Measurements from ENCODE around the gene BMP6. TPM values are rescaled to one million over a fixed set of nuclear protein-coding genes. Genes with fewer than 3 reads are reported as not detected.

BMP6 gene
- total RNA-seq, 1 experiment from 2014 or later = not detected

GRCh38 chr6:7866526-7866925, 140.6 kb downstream of the BMP6 start:
- no peak overlapping the region for H3K4me3 ChIP-seq (ENCODE audit: low read length)
- no peaks in the 10 kb centered on the region for H3K9me3 ChIP-seq (ENCODE audit: low read length)
- H3K27me3 ChIP-seq (ENCODE audit: low read length) = no peaks in the 10 kb centered on the region
- H3K9me2 ChIP-seq (replicated peaks; ENCODE audit: insufficient read depth, low read length) = no peaks in the 10 kb centered on the region
- H3K9ac ChIP-seq (ENCODE audit: low read length) = no peak overlapping the region
- no peak overlapping the region for H2AFZ ChIP-seq (ENCODE audit: low read length)
- DNase-seq = no peak
- H3K79me2 ChIP-seq (ENCODE audit: low read length) = no peaks in the 10 kb centered on the region
- H4K20me1 ChIP-seq (ENCODE audit: insufficient read depth, low read depth, low read length) = no peaks in the 10 kb centered on the region
- no peak overlapping the region for H3K27ac ChIP-seq (ENCODE audit: low read length)
- no peak overlapping the region for H3K4me2 ChIP-seq (ENCODE audit: low read depth, low read length, poor library complexity, severe bottlenecking)
- no peaks in the 10 kb centered on the region for H3K4me1 ChIP-seq (ENCODE audit: low read length)
- H3K36me3 ChIP-seq (ENCODE audit: insufficient read depth, low read length) = no peaks in the 10 kb centered on the region

GRCh38 chr6:7868926-7869325, 143.0 kb downstream of the BMP6 start:
- H3K9me2 ChIP-seq (replicated peaks; ENCODE audit: insufficient read depth, low read length) = no peaks in the 10 kb centered on the region
- H3K4me3 ChIP-seq (ENCODE audit: low read length) = no peak overlapping the region
- no peak overlapping the region for H2AFZ ChIP-seq (ENCODE audit: low read length)
- no peak overlapping the region for H3K9ac ChIP-seq (ENCODE audit: low read length)
- no peak for DNase-seq
- no peak overlapping the region for H3K27ac ChIP-seq (ENCODE audit: low read length)
- H3K4me1 ChIP-seq (ENCODE audit: low read length) = no peaks in the 10 kb centered on the region
- no peak overlapping the region for H3K4me2 ChIP-seq (ENCODE audit: low read depth, low read length, poor library complexity, severe bottlenecking)
- H3K36me3 ChIP-seq (ENCODE audit: insufficient read depth, low read length) = no peaks in the 10 kb centered on the region
- no peaks in the 10 kb centered on the region for H4K20me1 ChIP-seq (ENCODE audit: insufficient read depth, low read depth, low read length)
- H3K9me3 ChIP-seq (ENCODE audit: low read length) = 0 out of 2 replicates have a peak, but pooled peaks cover 3% of the 10 kb centered on the region
- H3K27me3 ChIP-seq (ENCODE audit: low read length) = no peaks in the 10 kb centered on the region
- H3K79me2 ChIP-seq (ENCODE audit: low read length) = no peaks in the 10 kb centered on the region

DNA sequence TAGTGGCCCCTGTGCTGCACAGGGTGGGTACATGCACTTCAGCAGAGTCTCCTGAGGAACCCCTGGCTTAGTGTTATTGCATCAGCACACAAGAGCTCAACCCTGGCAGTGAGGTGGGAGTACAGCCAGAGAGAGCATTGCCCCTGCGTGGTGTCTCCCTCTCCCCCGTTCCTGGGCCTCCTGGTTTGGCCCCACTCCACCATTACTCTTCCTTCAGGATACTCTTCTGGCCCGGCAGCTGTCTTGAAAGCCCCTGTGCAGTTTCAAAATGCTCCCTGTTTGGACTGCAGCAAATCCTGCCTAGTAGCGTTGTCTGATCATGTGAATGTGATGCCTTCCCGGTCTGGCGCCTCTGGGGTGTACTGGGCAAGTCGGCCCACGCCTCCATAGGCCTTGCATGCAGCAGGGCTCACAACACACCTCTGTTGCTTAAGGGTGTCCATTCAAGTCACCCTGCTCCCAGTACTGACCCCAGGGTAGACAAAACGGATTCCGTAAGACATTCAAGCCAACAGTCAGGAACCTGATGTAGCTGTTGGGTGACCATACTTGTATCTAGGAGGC, 152.6 kb downstream of the BMP6 start:
- no peaks in the 10 kb centered on the region for H3K79me2 ChIP-seq (ENCODE audit: low read length)
- no peak overlapping the region for H3K27ac ChIP-seq (ENCODE audit: low read length)
- peaks cover 24% of the 10 kb centered on the region; the same call in 1 of the 2 replicates for H3K36me3 ChIP-seq (ENCODE audit: insufficient read depth, low read length)
- no peak overlapping the region for H3K9ac ChIP-seq (ENCODE audit: low read length)
- H2AFZ ChIP-seq (ENCODE audit: low read length) = no peak overlapping the region
- 0 out of 2 replicates have a peak, but pooled peaks cover under 1% of the 10 kb centered on the region for H3K9me3 ChIP-seq (ENCODE audit: low read length)
- H3K4me1 ChIP-seq (ENCODE audit: low read length) = no peaks in the 10 kb centered on the region
- H4K20me1 ChIP-seq (ENCODE audit: insufficient read depth, low read depth, low read length) = 0 out of 2 replicates have a peak, but pooled peaks cover 3% of the 10 kb centered on the region
- H3K4me2 ChIP-seq (ENCODE audit: low read depth, low read length, poor library complexity, severe bottlenecking) = no peak overlapping the region
- no peak for DNase-seq
- H3K9me2 ChIP-seq (replicated peaks; ENCODE audit: insufficient read depth, low read length) = no peaks in the 10 kb centered on the region
- no peaks in the 10 kb centered on the region for H3K27me3 ChIP-seq (ENCODE audit: low read length)
- H3K4me3 ChIP-seq (ENCODE audit: low read length) = no peak overlapping the region

DNA sequence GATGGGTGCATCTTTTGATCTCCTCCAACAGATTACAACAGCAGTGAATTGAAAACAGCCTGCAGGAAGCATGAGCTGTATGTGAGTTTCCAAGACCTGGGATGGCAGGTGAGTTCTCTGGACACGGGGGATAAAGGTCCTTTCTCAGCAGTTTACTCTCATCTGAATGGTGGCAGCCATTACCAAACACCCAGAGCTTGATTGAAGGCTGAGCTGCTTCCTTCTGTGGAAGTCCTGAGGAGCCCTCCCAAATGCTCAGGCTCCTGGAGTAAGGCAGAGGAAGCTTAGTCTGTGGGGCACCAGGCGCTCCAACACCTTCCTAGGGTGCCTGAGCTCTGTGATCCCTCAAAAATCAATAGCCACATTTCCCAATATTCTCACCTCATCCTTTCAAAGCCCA, 153.1 kb downstream of the BMP6 start:
- Histone ChIP-seq H4K20me1 (ENCODE audit: insufficient read depth, low read depth, low read length) (0 out of 2 replicates have a peak, but pooled peaks cover 3% of the 10 kb centered on the region), H3K79me2 (ENCODE audit: low read length) (no peaks in the 10 kb centered on the region), H3K9me2 (replicated peaks; ENCODE audit: insufficient read depth, low read length) (no peaks in the 10 kb centered on the region), H3K9me3 (ENCODE audit: low read length) (no peaks in the 10 kb centered on the region), H3K36me3 (ENCODE audit: insufficient read depth, low read length) (peaks cover 29% of the 10 kb centered on the region; the same call in 1 of the 2 replicates), H3K4me3 (ENCODE audit: low read length) (no peak overlapping the region), H2AFZ (ENCODE audit: low read length) (no peak overlapping the region), H3K4me2 (ENCODE audit: low read depth, low read length, poor library complexity, severe bottlenecking) (no peak overlapping the region), H3K27me3 (ENCODE audit: low read length) (no peaks in the 10 kb centered on the region), H3K4me1 (ENCODE audit: low read length) (no peaks in the 10 kb centered on the region), H3K9ac (ENCODE audit: low read length) (no peak overlapping the region), H3K27ac (ENCODE audit: low read length) (no peak overlapping the region)
- DNase-seq = no peak

GRCh38 chr6:7879579-7879978, 153.7 kb downstream of the BMP6 start:
- H3K4me3 ChIP-seq (ENCODE audit: low read length) = no peak overlapping the region

GRCh38 chr6:7879980-7880717, 154.2 kb downstream of the BMP6 start:
- Histone ChIP-seq H2AFZ (ENCODE audit: low read length) (no peak overlapping the region), H3K27me3 (ENCODE audit: low read length) (no peaks in the 10 kb centered on the region), H3K4me1 (ENCODE audit: low read length) (no peaks in the 10 kb centered on the region), H3K9ac (ENCODE audit: low read length) (no peak overlapping the region), H3K9me3 (ENCODE audit: low read length) (no peaks in the 10 kb centered on the region), H3K9me2 (replicated peaks; ENCODE audit: insufficient read depth, low read length) (no peaks in the 10 kb centered on the region), H3K4me3 (ENCODE audit: low read length) (no peak overlapping the region), H4K20me1 (ENCODE audit: insufficient read depth, low read depth, low read length) (0 out of 2 replicates have a peak, but pooled peaks cover 3% of the 10 kb centered on the region), H3K4me2 (ENCODE audit: low read depth, low read length, poor library complexity, severe bottlenecking) (no peak overlapping the region), H3K79me2 (ENCODE audit: low read length) (no peaks in the 10 kb centered on the region), H3K27ac (ENCODE audit: low read length) (no peak overlapping the region), H3K36me3 (ENCODE audit: insufficient read depth, low read length) (peaks cover 38% of the 10 kb centered on the region; the same call in 1 of the 2 replicates)
- no peak for DNase-seq

More at GRCh38 chr6:7879579-7879978, 153.7 kb downstream of the BMP6 start:
- no peaks in the 10 kb centered on the region for H3K9me2 ChIP-seq (replicated peaks; ENCODE audit: insufficient read depth, low read length)
- no peak for DNase-seq
- H3K27me3 ChIP-seq (ENCODE audit: low read length) = no peaks in the 10 kb centered on the region
- H2AFZ ChIP-seq (ENCODE audit: low read length) = no peak overlapping the region
- no peaks in the 10 kb centered on the region for H3K4me1 ChIP-seq (ENCODE audit: low read length)
- H3K79me2 ChIP-seq (ENCODE audit: low read length) = no peaks in the 10 kb centered on the region
- H3K27ac ChIP-seq (ENCODE audit: low read length) = no peak overlapping the region
- no peak overlapping the region for H3K9ac ChIP-seq (ENCODE audit: low read length)
- no peaks in the 10 kb centered on the region for H3K9me3 ChIP-seq (ENCODE audit: low read length)
- H4K20me1 ChIP-seq (ENCODE audit: insufficient read depth, low read depth, low read length) = 0 out of 2 replicates have a peak, but pooled peaks cover 3% of the 10 kb centered on the region
- H3K4me2 ChIP-seq (ENCODE audit: low read depth, low read length, poor library complexity, severe bottlenecking) = no peak overlapping the region
- H3K36me3 ChIP-seq (ENCODE audit: insufficient read depth, low read length) = peaks cover 32% of the 10 kb centered on the region; the same call in 1 of the 2 replicates

- Histone ChIP-seq H3K4me2 (ENCODE audit: low read depth, low read length, poor library complexity, severe bottlenecking) (no peak overlapping the region), H3K9me3 (ENCODE audit: low read length) (no peaks in the 10 kb centered on the region), H3K36me3 (ENCODE audit: insufficient read depth, low read length) (peaks cover 43% of the 10 kb centered on the region), H3K4me3 (ENCODE audit: low read length) (no peak overlapping the region), H3K4me1 (ENCODE audit: low read length) (no peaks in the 10 kb centered on the region), H2AFZ (ENCODE audit: low read length) (no peak overlapping the region), H3K9ac (ENCODE audit: low read length) (no peak overlapping the region), H3K9me2 (replicated peaks; ENCODE audit: insufficient read depth, low read length) (no peaks in the 10 kb centered on the region), H4K20me1 (ENCODE audit: insufficient read depth, low read depth, low read length) (0 out of 2 replicates have a peak, but pooled peaks cover 3% of the 10 kb centered on the region), H3K27ac (ENCODE audit: low read length) (no peak overlapping the region), H3K79me2 (ENCODE audit: low read length) (no peaks in the 10 kb centered on the region), H3K27me3 (ENCODE audit: low read length) (no peaks in the 10 kb centered on the region)
- no peak for DNase-seq
Measured at GRCh38 chr6:7880718-7881107, 154.8 kb downstream of the BMP6 start.

DNA sequence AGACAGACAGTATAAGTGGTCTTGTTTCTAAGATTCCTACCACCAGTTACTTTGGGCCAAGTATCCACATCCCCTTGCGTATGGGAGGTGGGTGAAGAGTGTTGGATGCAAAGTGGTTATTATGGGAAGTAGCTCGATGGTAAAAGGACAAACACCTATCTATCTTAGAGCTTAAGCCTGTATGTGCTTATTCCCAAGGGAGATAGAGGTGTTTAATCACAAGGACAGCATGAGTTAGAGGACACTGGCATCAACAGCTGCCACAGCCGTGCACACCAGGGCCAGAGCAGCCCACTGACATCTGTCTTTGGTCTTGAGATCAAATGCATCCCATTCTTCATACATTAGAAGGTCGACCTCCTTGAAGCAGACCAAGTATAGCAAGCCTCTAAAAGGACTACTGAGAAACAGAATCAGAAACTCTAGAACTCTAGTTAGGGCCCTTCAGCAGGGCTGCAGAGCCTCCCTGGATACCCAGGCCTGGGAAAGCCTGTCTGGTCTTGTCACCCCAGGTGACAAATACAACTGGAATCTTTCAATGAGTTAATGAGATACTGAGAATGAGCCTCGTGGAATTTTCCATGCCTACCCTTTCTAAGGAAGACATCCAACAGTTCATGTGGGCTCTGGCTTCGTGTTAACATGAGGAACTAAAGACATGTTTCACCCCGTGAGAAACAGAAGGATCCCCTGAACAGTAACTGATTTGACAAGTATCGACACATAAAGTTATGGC, 156.0 kb downstream of the BMP6 start:
- 0 out of 2 replicates have a peak, but pooled peaks cover 7% of the 10 kb centered on the region for H4K20me1 ChIP-seq (ENCODE audit: insufficient read depth, low read depth, low read length)
- H3K9me2 ChIP-seq (replicated peaks; ENCODE audit: insufficient read depth, low read length) = no peaks in the 10 kb centered on the region
- no peak overlapping the region for H2AFZ ChIP-seq (ENCODE audit: low read length)
- H3K9me3 ChIP-seq (ENCODE audit: low read length) = no peaks in the 10 kb centered on the region
- no peak overlapping the region for H3K27ac ChIP-seq (ENCODE audit: low read length)
- no peaks in the 10 kb centered on the region for H3K79me2 ChIP-seq (ENCODE audit: low read length)
- peaks cover 55% of the 10 kb centered on the region for H3K36me3 ChIP-seq (ENCODE audit: insufficient read depth, low read length)
- no peaks in the 10 kb centered on the region for H3K4me1 ChIP-seq (ENCODE audit: low read length)
- no peak for DNase-seq
- H3K27me3 ChIP-seq (ENCODE audit: low read length) = no peaks in the 10 kb centered on the region
- no peak overlapping the region for H3K9ac ChIP-seq (ENCODE audit: low read length)
- H3K4me2 ChIP-seq (ENCODE audit: low read depth, low read length, poor library complexity, severe bottlenecking) = no peak overlapping the region
- H3K4me3 ChIP-seq (ENCODE audit: low read length) = no peak overlapping the region
